Loucy (cell line): ENCODE measurements around the gene CLEC18B.
"Not testable (repeated sequence)": the region's sequence is repeated elsewhere in the genome, so short reads cannot be mapped to it uniquely, and the experiment has no call there.

Experiments
- H2AFZ ChIP-seq: fragments of 200-600 bp; sonication (generic); 2 replicates; pipeline ENCODE4 v1.6.0; 2016; ENCODE audit warnings: antibody characterized with exemption, mild to moderate bottlenecking, low read length, moderate library complexity
- H3F3A ChIP-seq: fragments of 200-600 bp; 2 replicates; pipeline ENCODE4 v1.6.0; 2016; ENCODE audit warnings: antibody characterized with exemption, low read depth, mild to moderate bottlenecking
- H3K27me3 ChIP-seq: fragments of 200-600 bp; sonication (generic); 2 replicates; pipeline ENCODE4 v1.6.1; 2014; ENCODE audit warnings: low read length, mild to moderate bottlenecking; ENCODE audit not compliant: insufficient read depth, poor library complexity, severe bottlenecking
- H3K36me3 ChIP-seq: fragments of 200-600 bp; sonication (generic); 2 replicates; pipeline ENCODE4 v1.6.1; 2016; ENCODE audit warnings: low read length; ENCODE audit not compliant: insufficient read depth
- H3K4me1 ChIP-seq: fragments of 200-600 bp; sonication (generic); 2 replicates; pipeline ENCODE4 v1.5.1; 2014; ENCODE audit warnings: low read length, mild to moderate bottlenecking; ENCODE audit not compliant: insufficient read depth, poor library complexity, severe bottlenecking
- H3K4me2 ChIP-seq: fragments of 200-600 bp; sonication (generic); 2 replicates; pipeline ENCODE4 v1.6.0; 2014; ENCODE audit warnings: antibody characterized with exemption, low read length, low read depth, mild to moderate bottlenecking; ENCODE audit not compliant: poor library complexity, severe bottlenecking
- H3K4me3 ChIP-seq: fragments of 200-600 bp; sonication (generic); 2 replicates; pipeline ENCODE4 v1.5.1; 2014; ENCODE audit warnings: low read length, mild to moderate bottlenecking, mixed read lengths; ENCODE audit not compliant: poor library complexity, severe bottlenecking
- H3K79me2 ChIP-seq: fragments of 200-600 bp; sonication (generic); 2 replicates; pipeline ENCODE4 v1.6.1; 2014; ENCODE audit warnings: low read length; ENCODE audit not compliant: insufficient read depth
- H3K9ac ChIP-seq: fragments of 200-600 bp; sonication (generic); 2 replicates; pipeline ENCODE4 v1.6.0; 2014; ENCODE audit warnings: mild to moderate bottlenecking, low read depth, low read length, moderate library complexity; ENCODE audit not compliant: poor library complexity, severe bottlenecking
- H3K9me2 ChIP-seq: fragments of 200-600 bp; sonication (generic); replicated peaks from 2 replicates; pipeline ENCODE4 v1.6.1; 2016; ENCODE audit warnings: low read depth, low read length, mixed read lengths
- H3K9me3 ChIP-seq: fragments of 200-600 bp; sonication (generic); 2 replicates; pipeline ENCODE4 v1.6.1; 2014; ENCODE audit warnings: mild to moderate bottlenecking, antibody characterized with exemption, low read length, low read depth; ENCODE audit not compliant: insufficient read depth
- H4K20me1 ChIP-seq: fragments of 200-600 bp; sonication (generic); 2 replicates; pipeline ENCODE4 v1.6.0; 2014; ENCODE audit warnings: antibody characterized with exemption, low read length, mild to moderate bottlenecking; ENCODE audit not compliant: insufficient read depth, poor library complexity, severe bottlenecking

The CLEC18B gene

GRCh38 chr16:74412138-74412774, 9.0 kb downstream of the CLEC18B start:
- H3F3A ChIP-seq, H3K36me3 ChIP-seq, H3K79me2 ChIP-seq: not testable (repeated sequence)

GRCh38 chr16:74410981-74411380, 10.3 kb downstream of the CLEC18B start:
- H3K79me2 ChIP-seq, H3K4me1 ChIP-seq, H3K9me2 ChIP-seq, H3K9ac ChIP-seq, H3K36me3 ChIP-seq, H2AFZ ChIP-seq, H3K4me2 ChIP-seq, H3F3A ChIP-seq, H3K27me3 ChIP-seq, H3K9me3 ChIP-seq, H4K20me1 ChIP-seq, H3K4me3 ChIP-seq: not testable (repeated sequence)

More at GRCh38 chr16:74412138-74412774, 9.0 kb downstream of the CLEC18B start:
- not testable (repeated sequence) for H3K9me2 ChIP-seq, H3K9ac ChIP-seq, H3K4me1 ChIP-seq, H3K27me3 ChIP-seq, H4K20me1 ChIP-seq, H2AFZ ChIP-seq, H3K9me3 ChIP-seq, H3K4me2 ChIP-seq, H3K4me3 ChIP-seq

GRCh38 chr16:74410057-74410957, 11.0 kb downstream of the CLEC18B start:
- not testable (repeated sequence) for H2AFZ ChIP-seq, H3K4me3 ChIP-seq, H3K4me2 ChIP-seq, H3K9me2 ChIP-seq, H3K27me3 ChIP-seq, H3K79me2 ChIP-seq, H4K20me1 ChIP-seq, H3F3A ChIP-seq, H3K9me3 ChIP-seq, H3K4me1 ChIP-seq, H3K36me3 ChIP-seq, H3K9ac ChIP-seq

- not testable (repeated sequence) for H3K9me3 ChIP-seq, H3K9me2 ChIP-seq, H3K79me2 ChIP-seq
Observed at GRCh38 chr16:74409185-74409981, 11.9 kb downstream of the CLEC18B start.

GRCh38 chr16:74407362-74407705, 13.9 kb downstream of the CLEC18B start:
- H3K9ac ChIP-seq, H4K20me1 ChIP-seq, H3K9me2 ChIP-seq, H3K79me2 ChIP-seq, H3K9me3 ChIP-seq, H3K27me3 ChIP-seq, H3K4me1 ChIP-seq, H3F3A ChIP-seq, H3K4me2 ChIP-seq, H3K36me3 ChIP-seq, H3K4me3 ChIP-seq, H2AFZ ChIP-seq: not testable (repeated sequence)

More at GRCh38 chr16:74409185-74409981, 11.9 kb downstream of the CLEC18B start:
- not testable (repeated sequence) for H3K4me2 ChIP-seq, H3F3A ChIP-seq, H3K4me3 ChIP-seq, H3K27me3 ChIP-seq, H3K4me1 ChIP-seq, H3K9ac ChIP-seq, H4K20me1 ChIP-seq, H2AFZ ChIP-seq, H3K36me3 ChIP-seq

- not testable (repeated sequence) for H3K9me3 ChIP-seq, H3K36me3 ChIP-seq, H4K20me1 ChIP-seq, H2AFZ ChIP-seq, H3K9ac ChIP-seq, H3K4me3 ChIP-seq, H3K79me2 ChIP-seq, H3K4me1 ChIP-seq, H3K4me2 ChIP-seq, H3K9me2 ChIP-seq, H3K27me3 ChIP-seq, H3F3A ChIP-seq
Observed at GRCh38 chr16:74406600-74407361, 14.5 kb downstream of the CLEC18B start.
